SK-N-SH treated with all-trans-retinoic acid at 6 μM for 48 hours (cell line): ENCODE measurements around the gene PCDHGA11.

Source experiments
- CSDC2 ChIP-seq: fragments of 250-450 bp; sonication (Bioruptor Pico); IDR thresholded peaks from 2 replicates; pipeline ENCODE4 v1.5.0; 2020; ENCODE audit warnings: mild to moderate bottlenecking, moderate library complexity
- RARB ChIP-seq: fragments of 250-450 bp; sonication (Bioruptor Pico); IDR thresholded peaks from 2 replicates; pipeline ENCODE4 v1.8.0; 2021; ENCODE audit warnings: mild to moderate bottlenecking, moderate library complexity
- TSHZ2 ChIP-seq: fragments of 250-450 bp; sonication (Bioruptor Pico); IDR thresholded peaks from 2 replicates; pipeline ENCODE4 v1.5.0; 2020; ENCODE audit warnings: mild to moderate bottlenecking, moderate library complexity

DNA sequence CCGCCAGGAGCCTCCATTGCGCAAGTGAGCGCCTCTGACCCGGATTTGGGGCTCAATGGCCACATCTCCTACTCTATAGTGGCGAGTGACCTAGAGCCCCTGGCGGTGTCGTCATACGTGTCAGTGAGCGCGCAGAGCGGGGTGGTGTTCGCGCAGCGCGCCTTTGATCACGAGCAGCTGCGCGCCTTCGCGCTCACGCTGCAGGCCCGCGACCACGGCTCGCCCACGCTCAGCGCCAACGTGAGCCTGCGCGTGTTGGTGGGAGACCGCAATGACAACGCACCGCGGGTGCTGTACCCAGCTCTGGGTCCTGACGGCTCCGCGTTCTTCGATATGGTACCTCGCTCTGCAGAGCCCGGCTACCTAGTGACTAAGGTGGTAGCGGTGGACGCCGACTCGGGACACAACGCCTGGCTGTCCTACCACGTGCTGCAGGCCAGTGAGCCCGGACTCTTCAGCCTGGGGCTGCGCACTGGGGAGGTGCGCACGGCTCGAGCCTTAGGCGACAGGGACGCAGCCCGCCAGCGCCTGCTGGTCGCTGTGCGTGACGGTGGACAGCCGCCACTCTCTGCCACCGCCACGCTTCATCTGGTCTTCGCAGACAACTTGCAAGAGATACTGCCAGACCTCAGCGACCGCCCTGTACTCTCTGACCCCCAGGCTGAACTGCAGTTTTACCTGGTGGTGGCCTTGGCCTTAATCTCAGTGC is 11.1 kb upstream of the PCDHGA11 start:
- no peak for TF ChIP-seq CSDC2
- TF ChIP-seq TSHZ2 = no peak
- TF ChIP-seq RARB (CRISPR knock-in tag) = no peak
